A549 (cell line): ENCODE measurements around the gene MAML3. TPM values are rescaled to one million over a fixed set of nuclear protein-coding genes. Genes with fewer than 3 reads are reported as not detected.
A peak's percentile ranks its signal among the peaks of the same experiment; 100 is the strongest.

ENCODE experiments used
- ATAC-seq, 2 experiments: fragments of 200-7000 bp in 1 of 2; fragments of >200 bp in 1 of 2; cut with Nextera tagmentation in 1 of 2; cut with Tn5 transposase in 1 of 2; 3 replicates each; pipeline versions ENCODE4 v1.8.0 to v1.9.1; 2018 to 2020; ENCODE audit warnings: mild to moderate bottlenecking in 1 of 2, moderate library complexity in 1 of 2
- CTCF ChIA-PET: fragments of 300-600 bp; sonication (Branson Sonifier 250); formaldehyde crosslinking; extraction: SDS; loops from one replicate; lab custom pipeline; 2021; ENCODE audit warnings: antibody characterized with exemption, inconsistent platforms; lab: Yijun Ruan, JAX
- POLR2A ChIA-PET: fragments of 350-600 bp; formaldehyde crosslinking; extraction: SDS; loops from one replicate; lab custom pipeline; 2021; ENCODE audit warnings: antibody characterized with exemption, inconsistent platforms; lab: Yijun Ruan, JAX
- DNase-seq, 2 experiments: peaks; one replicate each; pipeline versions ENCODE4 v3.0.0 to v3.0.0-alpha.2; 2011 to 2016; ENCODE audit warnings: low read depth in 1 of 2, low spot score in 1 of 2
- FAIRE-seq: peaks from 2 replicates; lab custom pipeline; 2011; peaks lifted over from hg19 to GRCh38; lab: Jason Lieb, UNC
- H3K27ac ChIP-seq, 2 experiments: fragments of >200 bp; sonication (Bioruptor Twin); formaldehyde crosslinking; 3 replicates each; pipeline ENCODE4 v1.5.1; 2016 to 2017
- H3K4me1 ChIP-seq: fragments of >200 bp; sonication (Bioruptor Twin); formaldehyde crosslinking; 3 replicates; pipeline ENCODE4 v1.6.1; 2016
- H3K4me2 ChIP-seq: fragments of >200 bp; sonication (Bioruptor Twin); formaldehyde crosslinking; 3 replicates; pipeline ENCODE4 v1.6.1; 2016
- H3K4me3 ChIP-seq: fragments of >200 bp; sonication (Bioruptor Twin); formaldehyde crosslinking; 3 replicates; pipeline ENCODE4 v1.5.1; 2016
- H3K9me3 ChIP-seq: fragments of >200 bp; sonication (Bioruptor Twin); formaldehyde crosslinking; 3 replicates; pipeline ENCODE4 v1.6.1; 2016
- BCL3 ChIP-seq: fragments of >200 bp; sonication (Bioruptor Twin); formaldehyde crosslinking; IDR thresholded peaks from 3 replicates; pipeline ENCODE4 v1.6.1; 2016
- CBX2 ChIP-seq: fragments of 200-600 bp; sonication (generic); IDR thresholded peaks from 2 replicates; pipeline ENCODE4 v1.6.1; 2016; ENCODE audit warnings: low read depth, mild to moderate bottlenecking, borderline replicate concordance
- CEBPB ChIP-seq, 2 experiments: fragments of >200 bp in 1 of 2; sonication (Bioruptor Twin) in 1 of 2; formaldehyde crosslinking in 1 of 2; IDR thresholded peaks; 2 replicates each; pipeline ENCODE4 v1.6.1; 2012 to 2016
- E2F6 ChIP-seq: IDR thresholded peaks from 2 replicates; pipeline ENCODE4 v1.6.1; 2012; ENCODE audit warnings: low read depth, borderline replicate concordance
- EHMT2 ChIP-seq: fragments of 200-600 bp; sonication (generic); IDR thresholded peaks from 2 replicates; pipeline ENCODE4 v1.6.1; 2016; ENCODE audit warnings: antibody characterized with exemption, low read depth, mild to moderate bottlenecking, moderate library complexity
- ELK1 ChIP-seq: fragments of 150-350 bp; IDR thresholded peaks from 2 replicates; pipeline ENCODE4 v1.6.1; 2014; ENCODE audit warnings: low read depth, mild to moderate bottlenecking, low read length
- FOSB ChIP-seq: fragments of 250-450 bp; sonication (Bioruptor Pico); IDR thresholded peaks from 2 replicates; pipeline ENCODE4 v1.5.0; 2020; ENCODE audit warnings: mild to moderate bottlenecking, moderate library complexity
- HMGXB4 ChIP-seq: fragments of 250-450 bp; sonication (Bioruptor Pico); IDR thresholded peaks from 2 replicates; pipeline ENCODE4 v1.5.0; 2021; ENCODE audit warnings: mild to moderate bottlenecking, moderate library complexity, borderline replicate concordance
- HOXA7 ChIP-seq: fragments of 250-450 bp; sonication (Bioruptor Pico); IDR thresholded peaks from 2 replicates; pipeline ENCODE4 v1.5.0; 2020; ENCODE audit warnings: mild to moderate bottlenecking, moderate library complexity
- HOXB13 ChIP-seq: fragments of 250-450 bp; sonication (Bioruptor Pico); IDR thresholded peaks from 2 replicates; pipeline ENCODE4 v1.5.0; 2020; ENCODE audit warnings: low read depth, mild to moderate bottlenecking, moderate library complexity
- HOXB5 ChIP-seq: fragments of 250-450 bp; sonication (Bioruptor Pico); IDR thresholded peaks from 2 replicates; pipeline ENCODE4 v1.5.0; 2020; ENCODE audit warnings: mild to moderate bottlenecking, moderate library complexity
- JUN ChIP-seq, 2 experiments: fragments of >200 bp; sonication (Bioruptor Twin); formaldehyde crosslinking; IDR thresholded peaks; 2 replicates in 1 of 2; 3 replicates in 1 of 2; pipeline ENCODE4 v1.6.1; 2016 to 2017
- KDM5A ChIP-seq: fragments of 200-600 bp; sonication (generic); IDR thresholded peaks from 2 replicates; pipeline ENCODE4 v1.6.1; 2016; ENCODE audit warnings: antibody characterized with exemption, mild to moderate bottlenecking
- MAFK ChIP-seq: fragments of 450-650 bp; IDR thresholded peaks from 2 replicates; pipeline ENCODE4 v1.6.1; 2014; ENCODE audit not compliant: partially characterized antibody
- NR3C1 ChIP-seq: fragments of >200 bp; sonication (Bioruptor Twin); formaldehyde crosslinking; IDR thresholded peaks from 3 replicates; pipeline ENCODE4 v1.6.1; 2017
- POLR2AphosphoS2 ChIP-seq: conservative IDR thresholded peaks from 2 replicates; pipeline ENCODE4 v1.6.1; 2012; ENCODE audit warnings: low read length, improper control_type of control experiment, inconsistent platforms
- RAD21 ChIP-seq, 2 experiments: fragments of >200 bp in 1 of 2; sonication (Bioruptor Twin) in 1 of 2; formaldehyde crosslinking in 1 of 2; IDR thresholded peaks in 1 of 2; conservative IDR thresholded peaks in 1 of 2; 2 replicates in 1 of 2; 3 replicates in 1 of 2; pipeline ENCODE4 v1.6.1; 2012 to 2018; ENCODE audit warnings: inconsistent platforms in 1 of 2
- REST ChIP-seq: fragments of 200-600 bp; sonication (generic); IDR thresholded peaks from 2 replicates; pipeline ENCODE4 v1.6.1; 2016; ENCODE audit warnings: antibody characterized with exemption, mild to moderate bottlenecking, moderate library complexity
- RFX5 ChIP-seq: fragments of 450-650 bp; IDR thresholded peaks from 2 replicates; pipeline ENCODE4 v1.7.1; 2014; ENCODE audit warnings: antibody characterized with exemption, mild to moderate bottlenecking, moderate library complexity
- RNF2 ChIP-seq: fragments of 200-600 bp; sonication (generic); IDR thresholded peaks from 2 replicates; pipeline ENCODE4 v1.6.1; 2016; ENCODE audit warnings: low read depth, mild to moderate bottlenecking, antibody characterized with exemption, moderate library complexity, borderline replicate concordance
- SREBF2 ChIP-seq: fragments of 450-650 bp; IDR thresholded peaks from 2 replicates; pipeline ENCODE4 v1.6.1; 2014; ENCODE audit warnings: mild to moderate bottlenecking, moderate library complexity
- WGBS: methylation state at CpG from one replicate; pipeline ENCODE4 v1.1.6; 2017; ENCODE audit errors: missing lambda C conversion rate; 5-methylcytosine and 5-hydroxymethylcytosine counted together
- polyA plus RNA-seq, 4 experiments: library from polyadenylated mRNA; depleted of rRNA in 3 of 4; stranded (reverse); fragments of >200 nt; fragmentation: RNase III in 1 of 4; extraction: RNeasy Plus Mini Kit Qiagen cat#74134 plus additional on column Dnase treatment in 1 of 4; gene quantifications; 2 replicates in 3 of 4; 3 replicates in 1 of 4; pipeline ENCODE4 v1.2.3, GENCODE V29; 2011 to 2017

MAML3 gene
- polyA plus RNA-seq, 2 of the 4 experiments (the other 2 are of a cell fraction) = 9.0 to 22.2 TPM

- peaks cover 15% of the 10 kb centered on the region for H3K4me1 ChIP-seq
- H3K4me3 ChIP-seq = no peak overlapping the region
- POLR2A ChIA-PET = no interaction called here
- DNase-seq (no peak), FAIRE-seq (no peak), ATAC-seq (no peak)
- TF ChIP-seq EHMT2 = no peak
- WGBS = 66% methylated on average over 3 of the region's 3 CpGs
- peak overlapping the region; percentile 40; the same call in 1 of the 3 replicates for H3K4me2 ChIP-seq
- H3K9me3 ChIP-seq = no peaks in the 10 kb centered on the region
- H3K27ac ChIP-seq = no peak overlapping the region
- CTCF ChIA-PET = no interaction called here
Observed at GRCh38 chr4:139845453-139846093, 308.4 kb downstream of the MAML3 start.

GRCh38 chr4:139844459-139845036 lies 309.4 kb downstream of the MAML3 start:
- no peaks in the 10 kb centered on the region for H3K9me3 ChIP-seq
- H3K27ac ChIP-seq = no peak overlapping the region
- DNase-seq = no peak
- CTCF ChIA-PET = no interaction called here
- ATAC-seq = no peak
- TF ChIP-seq KDM5A (no peak), FOSB (CRISPR knock-in tag) (no peak), JUN (IDR thresholded peaks at IDR 0.05) (no peak), HMGXB4 (no peak), HOXB13 (CRISPR knock-in tag) (no peak), CBX2 (no peak), ELK1 (no peak), E2F6 (no peak), MAFK (no peak), SREBF2 (no peak)
- no peak for FAIRE-seq
- H3K4me2 ChIP-seq = no peak overlapping the region
- POLR2A ChIA-PET = no interaction called here
- peaks cover 15% of the 10 kb centered on the region for H3K4me1 ChIP-seq
- H3K4me3 ChIP-seq = no peak overlapping the region

- no peak for TF ChIP-seq BCL3
- TF ChIP-seq HOXB5 = no peak
- TF ChIP-seq CEBPB (IDR thresholded peaks at IDR 0.05) = peak in 1 of 2 experiments; percentile 35; a peak in 1 of 4 replicates
- Histone ChIP-seq H3K4me2 (no peak overlapping the region), H3K27ac (no peak overlapping the region), H3K4me1 (peaks cover 15% of the 10 kb centered on the region), H3K9me3 (no peaks in the 10 kb centered on the region), H3K4me3 (no peak overlapping the region)
- no peak for DNase-seq
- ChIA-PET POLR2A (no interaction called here), CTCF (no interaction called here)
- FAIRE-seq = no peak
- no peak for ATAC-seq
- 96% methylated on average over 2 of the region's 2 CpGs for WGBS
Observed at GRCh38 chr4:139844057-139844456, 309.9 kb downstream of the MAML3 start.

- Histone ChIP-seq H3K4me2 (no peak overlapping the region), H3K4me1 (peaks cover 15% of the 10 kb centered on the region), H3K4me3 (no peak overlapping the region), H3K9me3 (no peaks in the 10 kb centered on the region), H3K27ac (no peak overlapping the region)
- ATAC-seq (no peak), FAIRE-seq (no peak), DNase-seq (no peak)
- ChIA-PET CTCF (no interaction called here), POLR2A (no interaction called here)
- 94% methylated on average over 5 of the region's 5 CpGs for WGBS
- TF ChIP-seq HOXA7 (CRISPR knock-in tag) = no peak
- TF ChIP-seq RFX5 = no peak
- TF ChIP-seq RNF2 = no peak
- TF ChIP-seq POLR2AphosphoS2 = no peak
- no peak for TF ChIP-seq CEBPB (IDR thresholded peaks at IDR 0.05)
- no peak for TF ChIP-seq REST
- TF ChIP-seq NR3C1 = no peak
- TF ChIP-seq MAFK = no peak
- TF ChIP-seq RAD21 (conservative IDR thresholded peaks at IDR 0.05 in 1 of 2, IDR thresholded peaks at IDR 0.05 in 1 of 2) = no peak
Observed at GRCh38 chr4:139843641-139844040, 310.3 kb downstream of the MAML3 start.
